Caco-2 (cell line): ENCODE data around the gene ANO1. TPM values are rescaled to one million over a fixed set of nuclear protein-coding genes. Genes with fewer than 3 reads are reported as not detected.

Source experiments
- BruUV-seq: library from RNA; stranded (reverse); fragments of 400-500 nt; replicated peaks from 2 replicates; lab custom pipeline; 2021; lab: Mats Ljungman, UMichigan
- CTCF ChIA-PET: fragments of 300-600 bp; sonication (Branson Sonifier 250); formaldehyde crosslinking; loops from one replicate; lab custom pipeline; 2022; ENCODE audit warnings: antibody characterized with exemption; lab: Charles Lee
- POLR2A ChIA-PET: fragments of 300-600 bp; sonication (Branson Sonifier 250); formaldehyde crosslinking; loops from one replicate; lab custom pipeline; 2022; ENCODE audit warnings: antibody characterized with exemption; lab: Charles Lee
- DNase-seq, 2 experiments: peaks; one replicate each; pipeline versions ENCODE4 v3.0.0 to v3.0.0-alpha.2; 2020 to 2022
- H3K27me3 ChIP-seq: replicated peaks from 2 replicates; pipeline ENCODE4 v1.6.0; 2011; ENCODE audit warnings: low read length; ENCODE audit not compliant: control insufficient read depth, insufficient read depth
- H3K36me3 ChIP-seq: 2 replicates; pipeline ENCODE4 v1.5.1; 2011; ENCODE audit warnings: low read length; ENCODE audit not compliant: control insufficient read depth, insufficient read depth
- H3K4me1 ChIP-seq: fragments of 250-450 bp; sonication (Bioruptor Pico); 2 replicates; pipeline ENCODE4 v1.5.1; 2020; ENCODE audit warnings: mild to moderate bottlenecking
- H3K4me3 ChIP-seq: 2 replicates; pipeline ENCODE4 v1.5.1; 2011; ENCODE audit warnings: low read depth, mild to moderate bottlenecking, control low read depth, low read length
- H3K9me3 ChIP-seq: fragments of 250-450 bp; sonication (Bioruptor Pico); 2 replicates; pipeline ENCODE4 v1.5.1; 2020; ENCODE audit warnings: mild to moderate bottlenecking, moderate library complexity
- H3K27ac Mint-ChIP-seq: one replicate; pipeline ENCODE4 v1.8.0; 2022; ENCODE audit warnings: mixed read lengths; ENCODE audit not compliant: unreplicated experiment
- H3K27me3 Mint-ChIP-seq: one replicate; pipeline ENCODE4 v1.8.0; 2022; ENCODE audit warnings: mixed read lengths; ENCODE audit not compliant: insufficient read depth, unreplicated experiment
- H3K36me3 Mint-ChIP-seq: one replicate; pipeline ENCODE4 v1.8.0; 2022; ENCODE audit warnings: mild to moderate bottlenecking, mixed read lengths; ENCODE audit not compliant: insufficient read depth, unreplicated experiment
- H3K4me1 Mint-ChIP-seq: one replicate; pipeline ENCODE4 v1.8.0; 2022; ENCODE audit warnings: low read depth, mixed read lengths; ENCODE audit not compliant: unreplicated experiment
- H3K4me3 Mint-ChIP-seq: one replicate; pipeline ENCODE4 v1.8.0; 2022; ENCODE audit warnings: mild to moderate bottlenecking, moderate library complexity, mixed read lengths; ENCODE audit not compliant: unreplicated experiment
- H3K9me3 Mint-ChIP-seq: one replicate; pipeline ENCODE4 v1.8.0; 2022; ENCODE audit warnings: mixed read lengths; ENCODE audit not compliant: unreplicated experiment
- intact Hi-C: fragments of 100-400 bp; cut with micrococcal nuclease; formaldehyde crosslinking; loops from one replicate; pipeline ENCODE4 v1.10.0; 2022; ENCODE audit not compliant: unreplicated experiment
- total RNA-seq: library from RNA; stranded (reverse); gene quantifications from 2 replicates; pipeline ENCODE4 v1.2.3, GENCODE V29; 2022
- TF ChIP-seq, protein P1 (sequence below), 2 experiments: fragments of 200-600 bp in 1 of 2; IDR thresholded peaks; 1 replicate in 1 of 2; 2 replicates in 1 of 2; pipeline versions ENCODE4 v1.5.1 to v1.8.0; 2011 to 2022; ENCODE audit warnings: antibody characterized with exemption in 1 of 2, control low read depth in 1 of 2, inconsistent platforms in 1 of 2, low read depth in 1 of 2, low read length in 1 of 2, mild to moderate bottlenecking in 1 of 2, moderate library complexity in 1 of 2; ENCODE audit not compliant: insufficient read depth in 1 of 2, severe bottlenecking in 1 of 2, unreplicated experiment in 1 of 2

The ANO1 gene
- total RNA-seq, 1 experiment from 2014 or later = 8.4 TPM

DNA sequence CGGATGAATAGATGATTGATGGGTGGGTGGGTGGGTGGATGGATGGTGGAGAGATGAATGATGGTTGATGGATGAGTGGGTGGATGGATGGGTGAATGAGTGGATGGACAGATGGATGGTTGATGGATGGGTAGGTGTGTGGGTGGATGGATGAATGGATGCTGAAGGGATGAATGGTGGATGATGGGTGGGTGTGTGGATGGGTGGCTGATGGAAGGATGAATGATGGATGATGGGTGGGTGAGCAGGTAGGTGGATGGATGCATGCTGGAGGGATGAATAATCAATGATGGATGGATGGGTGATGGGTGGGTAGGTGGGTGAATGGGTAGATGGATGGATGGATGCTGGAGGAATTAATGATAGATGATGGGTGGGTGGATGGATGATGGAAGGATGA lies 40.5 kb downstream of the ANO1 start:
- Histone ChIP-seq H3K9me3 (no peaks in the 10 kb centered on the region), H3K4me1 (no peaks in the 10 kb centered on the region), H3K36me3 (no peaks in the 10 kb centered on the region), H3K4me3 (no peak overlapping the region), H3K27me3 (no peaks in the 10 kb centered on the region)
- TF ChIP-seq, protein P1, sequence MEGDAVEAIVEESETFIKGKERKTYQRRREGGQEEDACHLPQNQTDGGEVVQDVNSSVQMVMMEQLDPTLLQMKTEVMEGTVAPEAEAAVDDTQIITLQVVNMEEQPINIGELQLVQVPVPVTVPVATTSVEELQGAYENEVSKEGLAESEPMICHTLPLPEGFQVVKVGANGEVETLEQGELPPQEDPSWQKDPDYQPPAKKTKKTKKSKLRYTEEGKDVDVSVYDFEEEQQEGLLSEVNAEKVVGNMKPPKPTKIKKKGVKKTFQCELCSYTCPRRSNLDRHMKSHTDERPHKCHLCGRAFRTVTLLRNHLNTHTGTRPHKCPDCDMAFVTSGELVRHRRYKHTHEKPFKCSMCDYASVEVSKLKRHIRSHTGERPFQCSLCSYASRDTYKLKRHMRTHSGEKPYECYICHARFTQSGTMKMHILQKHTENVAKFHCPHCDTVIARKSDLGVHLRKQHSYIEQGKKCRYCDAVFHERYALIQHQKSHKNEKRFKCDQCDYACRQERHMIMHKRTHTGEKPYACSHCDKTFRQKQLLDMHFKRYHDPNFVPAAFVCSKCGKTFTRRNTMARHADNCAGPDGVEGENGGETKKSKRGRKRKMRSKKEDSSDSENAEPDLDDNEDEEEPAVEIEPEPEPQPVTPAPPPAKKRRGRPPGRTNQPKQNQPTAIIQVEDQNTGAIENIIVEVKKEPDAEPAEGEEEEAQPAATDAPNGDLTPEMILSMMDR (IDR thresholded peaks at IDR 0.05; ENCODE audit: insufficient read depth in 1 of 2, low read depth in 1 of 2, low read length in 1 of 2, severe bottlenecking in 1 of 2, unreplicated experiment in 1 of 2) = no peak
- peaks cover 22% of the 10 kb centered on the region for H3K27me3 Mint-ChIP-seq
- H3K4me3 Mint-ChIP-seq = no peak overlapping the region
- no peaks in the 10 kb centered on the region for H3K4me1 Mint-ChIP-seq
- ChIA-PET CTCF (no interaction called here), POLR2A (no interaction called here)
- intact Hi-C loops = no loop called here
- DNase-seq = no peak
- no peaks in the 10 kb centered on the region for H3K36me3 Mint-ChIP-seq
- no TSS peak for BruUV-seq
- H3K27ac Mint-ChIP-seq = no peak overlapping the region
- peaks cover 23% of the 10 kb centered on the region for H3K9me3 Mint-ChIP-seq

DNA sequence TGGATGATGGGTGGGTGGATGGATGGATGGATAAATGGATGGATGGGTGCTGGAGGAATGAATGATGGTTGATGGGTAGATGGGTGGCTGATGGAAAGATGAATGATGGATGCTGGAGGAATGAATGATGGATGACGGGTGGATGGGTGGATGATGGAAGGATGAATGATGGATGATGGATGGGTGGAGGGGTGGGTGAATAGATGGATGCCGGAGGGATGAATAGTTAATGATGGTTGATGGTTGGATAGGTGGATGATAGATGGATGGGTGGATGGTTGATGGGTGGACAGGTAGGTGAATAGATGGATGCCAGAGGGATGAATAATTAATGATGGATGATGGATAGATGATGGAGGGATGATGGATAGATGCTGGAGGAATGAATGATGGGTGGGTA lies 41.4 kb downstream of the ANO1 start:
- intact Hi-C loops = no loop called here
- TF ChIP-seq, protein P1 (IDR thresholded peaks at IDR 0.05; ENCODE audit: insufficient read depth in 1 of 2, low read depth in 1 of 2, low read length in 1 of 2, severe bottlenecking in 1 of 2, unreplicated experiment in 1 of 2) = no peak
- peaks cover 22% of the 10 kb centered on the region for H3K27me3 Mint-ChIP-seq
- H3K4me3 Mint-ChIP-seq = no peak overlapping the region
- POLR2A ChIA-PET = no interaction called here
- Histone ChIP-seq H3K9me3 (no peaks in the 10 kb centered on the region), H3K4me3 (no peak overlapping the region), H3K4me1 (no peaks in the 10 kb centered on the region), H3K27me3 (no peaks in the 10 kb centered on the region), H3K36me3 (no peaks in the 10 kb centered on the region)
- no peaks in the 10 kb centered on the region for H3K4me1 Mint-ChIP-seq
- CTCF ChIA-PET = no interaction called here
- no peak overlapping the region for H3K27ac Mint-ChIP-seq
- BruUV-seq = no TSS peak
- H3K36me3 Mint-ChIP-seq = no peaks in the 10 kb centered on the region
- H3K9me3 Mint-ChIP-seq = peaks cover 23% of the 10 kb centered on the region
- DNase-seq = no peak

DNA sequence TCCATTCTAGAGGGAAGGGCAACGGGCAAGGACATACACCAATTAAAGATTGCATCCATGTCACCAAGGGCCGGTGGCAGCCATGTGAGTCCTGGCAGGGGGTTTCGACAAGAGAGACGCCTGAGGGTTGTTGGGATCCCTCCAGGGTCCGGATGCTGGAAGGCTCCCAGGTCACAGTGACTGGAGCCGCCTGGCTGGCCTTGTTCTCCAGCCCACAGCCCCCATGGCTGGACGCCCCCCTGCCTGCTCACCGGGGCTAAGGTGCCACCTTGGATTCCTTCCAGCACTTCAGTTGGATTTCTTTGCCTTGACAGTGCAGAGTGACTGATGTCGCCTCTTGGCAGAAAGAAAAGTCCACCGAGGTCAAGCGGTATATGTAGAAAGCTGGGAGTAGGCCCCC lies 42.6 kb downstream of the ANO1 start:
- TF ChIP-seq, protein P1 (IDR thresholded peaks at IDR 0.05; ENCODE audit: insufficient read depth in 1 of 2, low read depth in 1 of 2, low read length in 1 of 2, severe bottlenecking in 1 of 2, unreplicated experiment in 1 of 2) = no peak
- Mint-ChIP-seq H3K36me3 (no peaks in the 10 kb centered on the region), H3K4me3 (no peak overlapping the region), H3K27ac (no peak overlapping the region), H3K9me3 (peaks cover 23% of the 10 kb centered on the region), H3K4me1 (no peaks in the 10 kb centered on the region), H3K27me3 (peaks cover 22% of the 10 kb centered on the region)
- Histone ChIP-seq H3K27me3 (no peaks in the 10 kb centered on the region), H3K4me1 (no peaks in the 10 kb centered on the region), H3K36me3 (no peaks in the 10 kb centered on the region), H3K4me3 (no peak overlapping the region), H3K9me3 (no peaks in the 10 kb centered on the region)
- no TSS peak for BruUV-seq
- DNase-seq = no peak
- POLR2A ChIA-PET = no interaction called here
- intact Hi-C loops = no loop called here
- CTCF ChIA-PET = no interaction called here
